ENCODE results near the gene PKMYT1. TPM values are rescaled to one million over a fixed set of nuclear protein-coding genes. Genes with fewer than 3 reads are reported as not detected.

PKMYT1 gene
- total RNA-seq, 5 donors from 2014 or later (not counting 1 experiment from before 2014, with no cell fraction given), result 1.3 to 3.1 (median 1.7) TPM

DNA sequence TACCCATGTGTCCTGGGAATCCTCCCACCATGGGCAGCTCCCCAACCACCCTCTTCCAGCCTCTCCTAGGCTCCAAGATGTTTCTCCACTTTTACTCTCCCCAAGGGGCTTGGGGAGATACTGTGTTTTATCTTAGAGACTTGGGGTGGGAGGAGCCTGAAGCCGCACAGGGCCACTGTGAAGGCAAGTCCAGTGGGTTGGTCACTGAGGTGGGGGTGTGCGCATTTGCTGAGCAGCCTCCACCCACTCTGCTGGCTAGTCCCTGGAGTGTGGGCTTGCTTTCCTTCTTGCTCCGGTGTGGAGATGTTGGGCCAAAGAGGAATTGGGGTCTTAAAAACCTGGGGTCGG is 28.4 kb upstream of the PKMYT1 start:
- Histone ChIP-seq H3K4me1 (ENCODE audit: control insufficient read depth in 1 of 2, extremely low read depth in 1 of 2, insufficient read depth in 2 of 2, low read length in 2 of 2) (peaks cover 20 to 45% of the 10 kb centered on the region in 2 experiments), H3K27ac (ENCODE audit: low read length) (no peak overlapping the region), H3K27me3 (replicated peaks in 1 of 2; ENCODE audit: control insufficient read depth in 2 of 2, extremely low read depth in 1 of 2, insufficient read depth in 2 of 2, low read length in 1 of 2) (peaks cover 0 to 68% of the 10 kb centered on the region in 2 experiments), H3K4me3 (ENCODE audit: control insufficient read depth in 1 of 2, extremely low read depth in 1 of 2, low read length in 1 of 2) (peak overlapping the region in 1 of 2 donors; percentile 62), H3K9me3 (no peaks in the 10 kb centered on the region), H3K36me3 (ENCODE audit: control insufficient read depth in 2 of 2, extremely low read depth in 1 of 2, insufficient read depth in 1 of 2, low read length in 1 of 2) (no peaks in the 10 kb centered on the region)
- ATAC-seq (replicated peaks in 1 of 4) (no peak), DNase-seq (no peak)
- H3K4me3 Mint-ChIP-seq, result peak overlapping the region in 1 of 3 donors; percentile 78
- CTCF ChIA-PET, result interaction anchor here in 1 of 2 donors (1.0 to 1.3 kb wide), 2 partner anchors 19 to 22 kb away, joined by 3 to 6 read pairs; no protein-coding TSS in a partner anchor
- H3K27me3 Mint-ChIP-seq, result peaks cover 0 to 23% of the 10 kb centered on the region in 2 donors
- no peak overlapping the region for H3K27ac Mint-ChIP-seq
- H3K36me3 Mint-ChIP-seq, result no peaks in the 10 kb centered on the region
- WGBS (ENCODE audit: insufficient coverage), result 90% methylated on average over 4 of the region's 4 CpGs
- no peaks in the 10 kb centered on the region for H3K9me3 Mint-ChIP-seq
- H3K4me1 Mint-ChIP-seq, result peaks cover 23 to 36% (median 30%) of the 10 kb centered on the region in 3 donors
- POLR2A ChIA-PET, result no interaction called here

DNA sequence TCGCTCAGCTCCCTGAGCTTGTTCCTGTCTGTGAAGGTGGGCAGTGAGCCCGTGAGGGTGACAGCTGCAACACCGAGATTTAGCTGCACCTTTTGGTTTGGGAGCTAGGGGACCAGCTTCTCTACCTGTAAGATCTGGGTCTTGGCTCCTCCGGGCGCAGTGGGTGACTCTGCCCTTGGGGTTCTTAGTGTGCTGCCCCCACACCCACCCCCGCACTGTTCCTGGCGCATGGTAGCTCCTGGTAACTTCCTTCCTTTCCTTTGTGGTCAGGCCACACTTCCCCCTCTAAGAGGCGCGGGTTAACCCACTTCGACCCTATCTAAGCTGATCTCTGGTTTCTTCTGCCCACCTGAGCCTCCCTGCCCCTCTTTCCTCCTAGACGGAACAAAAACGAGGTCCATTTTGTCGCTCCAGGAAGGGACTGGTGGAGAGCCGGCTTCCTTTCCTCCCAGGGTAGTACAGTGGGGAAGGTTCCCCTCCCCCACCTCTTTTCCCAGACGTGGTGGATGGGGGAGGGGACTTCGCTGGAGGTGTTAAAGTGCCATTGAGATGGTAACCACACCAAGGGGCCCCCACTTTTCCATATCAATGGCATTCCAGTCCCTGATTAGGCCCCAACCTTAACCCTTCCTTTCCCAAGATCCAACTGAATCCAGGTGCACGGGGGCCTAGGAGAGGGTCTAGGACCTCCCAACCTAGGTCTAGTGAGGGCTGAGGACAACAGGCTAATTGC is 27.9 kb upstream of the PKMYT1 start:
- H3K27ac Mint-ChIP-seq, result no peak overlapping the region
- peak overlapping the region; percentile 25 to 78 (median 44) for H3K4me3 Mint-ChIP-seq
- Histone ChIP-seq H3K27me3 (replicated peaks in 1 of 2; ENCODE audit: control insufficient read depth in 2 of 2, extremely low read depth in 1 of 2, insufficient read depth in 2 of 2, low read length in 1 of 2) (peaks cover 0 to 63% of the 10 kb centered on the region in 2 experiments), H3K4me1 (ENCODE audit: control insufficient read depth in 1 of 2, extremely low read depth in 1 of 2, insufficient read depth in 2 of 2, low read length in 2 of 2) (peaks cover 20 to 48% of the 10 kb centered on the region in 2 experiments), H3K36me3 (ENCODE audit: control insufficient read depth in 2 of 2, extremely low read depth in 1 of 2, insufficient read depth in 1 of 2, low read length in 1 of 2) (no peaks in the 10 kb centered on the region), H3K27ac (ENCODE audit: low read length) (no peak overlapping the region), H3K9me3 (no peaks in the 10 kb centered on the region), H3K4me3 (ENCODE audit: control insufficient read depth in 1 of 2, extremely low read depth in 1 of 2, low read length in 1 of 2) (peak overlapping the region; percentile 1 to 62)
- no peaks in the 10 kb centered on the region for H3K9me3 Mint-ChIP-seq
- CTCF ChIA-PET, result interaction anchor here in 1 of 2 donors (0.6 to 1.3 kb wide), 4 partner anchors 13 to 95 kb away, joined by 3 to 6 read pairs (median 3); no protein-coding TSS in a partner anchor
- POLR2A ChIA-PET, result no interaction called here
- no peak for ATAC-seq (replicated peaks in 1 of 4)
- DNase-seq, result peak in 4 of 35 experiments; percentile 21 to 39 (median 24)
- H3K27me3 Mint-ChIP-seq, result peaks cover 0 to 23% of the 10 kb centered on the region in 2 donors
- 13% methylated on average over 8 of the region's 17 CpGs for WGBS (ENCODE audit: insufficient coverage)
- H3K4me1 Mint-ChIP-seq, result peaks cover 23 to 37% (median 30%) of the 10 kb centered on the region in 3 donors
- H3K36me3 Mint-ChIP-seq, result no peaks in the 10 kb centered on the region

DNA sequence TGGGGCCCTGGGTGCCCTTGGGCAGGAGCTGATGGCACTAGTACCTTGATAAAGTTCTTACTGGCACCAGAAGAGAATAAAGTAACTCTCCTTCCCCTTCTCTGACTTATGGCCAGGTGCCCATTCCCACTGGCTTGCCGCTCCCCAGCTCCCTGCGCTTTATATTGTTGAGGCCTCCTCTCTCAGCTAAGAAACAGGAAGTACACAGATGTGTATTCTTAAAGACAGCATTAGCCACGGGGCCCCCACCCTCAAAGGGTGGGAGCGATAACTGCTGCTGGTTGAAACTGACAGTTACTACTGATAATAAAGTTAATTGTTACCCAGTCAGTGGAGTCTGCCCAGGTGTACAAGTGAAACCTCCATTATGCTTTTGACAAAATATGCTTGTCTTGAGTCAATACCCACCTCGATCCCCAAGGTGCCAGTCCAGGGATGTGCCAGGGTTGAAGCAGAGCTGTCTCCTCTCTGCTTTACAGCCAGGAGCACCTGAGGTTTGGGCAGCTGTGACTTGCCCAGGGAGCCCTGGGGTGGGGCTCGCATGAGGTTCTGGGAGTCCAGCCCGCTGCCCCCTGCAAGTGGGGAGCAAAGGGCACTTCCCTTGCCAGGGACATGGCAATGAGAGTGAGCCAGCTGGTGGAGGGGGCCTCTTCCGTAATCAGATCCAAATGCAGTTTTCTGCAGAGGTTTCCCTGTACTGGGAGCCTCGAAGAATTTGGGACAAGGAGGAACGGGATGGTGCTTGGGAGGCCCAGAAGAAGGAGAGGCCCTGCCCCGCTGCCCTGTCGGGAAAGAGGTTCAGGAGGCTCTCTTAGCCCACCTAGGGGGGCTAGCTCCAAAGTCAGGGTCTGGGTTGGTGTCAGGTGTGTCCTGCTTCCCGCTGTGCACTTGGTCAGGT is 27.1 kb upstream of the PKMYT1 start:
- peaks cover 0 to 55% of the 10 kb centered on the region in 2 experiments for H3K27me3 ChIP-seq (replicated peaks in 1 of 2; ENCODE audit: control insufficient read depth in 2 of 2, extremely low read depth in 1 of 2, insufficient read depth in 2 of 2, low read length in 1 of 2)
- no peaks in the 10 kb centered on the region for H3K9me3 ChIP-seq
- ChIA-PET POLR2A (no interaction called here), CTCF (interaction anchor here in 1 of 2 donors (0.6 to 1.3 kb wide), 4 partner anchors 13 to 96 kb away, joined by 3 to 6 read pairs (median 3); no protein-coding TSS in a partner anchor)
- peak overlapping the region in 2 of 3 donors; percentile 25 to 78 for H3K4me3 Mint-ChIP-seq
- ATAC-seq (replicated peaks in 1 of 4) (no peak), DNase-seq (no peak)
- peaks cover 0 to 18% of the 10 kb centered on the region in 2 donors for H3K27me3 Mint-ChIP-seq
- no peaks in the 10 kb centered on the region for H3K36me3 ChIP-seq (ENCODE audit: control insufficient read depth in 2 of 2, extremely low read depth in 1 of 2, insufficient read depth in 1 of 2, low read length in 1 of 2)
- H3K4me1 ChIP-seq (ENCODE audit: control insufficient read depth in 1 of 2, extremely low read depth in 1 of 2, insufficient read depth in 2 of 2, low read length in 2 of 2), result peaks cover 20 to 41% of the 10 kb centered on the region in 2 experiments
- H3K27ac ChIP-seq (ENCODE audit: low read length), result no peak overlapping the region
- no peaks in the 10 kb centered on the region for H3K9me3 Mint-ChIP-seq
- no peaks in the 10 kb centered on the region for H3K36me3 Mint-ChIP-seq
- H3K27ac Mint-ChIP-seq, result no peak overlapping the region
- H3K4me1 Mint-ChIP-seq, result peaks cover 23 to 32% (median 30%) of the 10 kb centered on the region in 3 donors
- WGBS (ENCODE audit: insufficient coverage), result 64% methylated on average over 8 of the region's 13 CpGs
- H3K4me3 ChIP-seq (ENCODE audit: control insufficient read depth in 1 of 2, extremely low read depth in 1 of 2, low read length in 1 of 2), result peak overlapping the region in 1 of 2 donors; percentile 62

DNA sequence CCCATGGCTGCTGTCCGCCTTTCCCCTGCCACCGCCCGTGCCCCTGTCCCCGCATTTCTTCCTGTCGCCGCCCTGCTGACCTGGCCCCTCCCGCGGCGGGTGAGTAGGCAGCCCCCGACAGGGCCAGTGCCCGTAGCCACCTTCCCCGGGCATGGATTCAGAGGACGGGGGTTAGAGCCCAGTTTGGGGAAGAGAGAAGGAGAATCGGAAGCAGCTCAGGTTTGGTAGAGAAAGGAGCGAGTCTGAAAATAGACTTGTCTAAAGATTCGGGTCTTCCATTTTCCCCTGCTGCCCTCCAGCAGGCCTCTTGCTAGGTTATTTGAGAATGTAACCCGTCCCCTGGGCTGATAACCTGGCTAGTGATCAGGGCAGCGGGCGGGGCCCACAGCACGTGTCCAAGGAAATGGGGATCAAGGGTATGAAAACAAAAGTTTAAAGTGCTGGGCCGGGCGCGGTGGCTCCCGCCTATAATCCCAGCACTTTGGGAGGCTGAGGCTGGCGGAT is 24.6 kb upstream of the PKMYT1 start:
- no peaks in the 10 kb centered on the region for H3K9me3 Mint-ChIP-seq
- H3K27ac ChIP-seq (ENCODE audit: low read length), result no peak overlapping the region
- no peak for ATAC-seq (replicated peaks in 1 of 4)
- H3K9me3 ChIP-seq, result no peaks in the 10 kb centered on the region
- peaks cover 0 to 50% of the 10 kb centered on the region in 2 experiments for H3K27me3 ChIP-seq (replicated peaks in 1 of 2; ENCODE audit: control insufficient read depth in 2 of 2, extremely low read depth in 1 of 2, insufficient read depth in 2 of 2, low read length in 1 of 2)
- peaks cover 20 to 36% of the 10 kb centered on the region in 2 experiments for H3K4me1 ChIP-seq (ENCODE audit: control insufficient read depth in 1 of 2, extremely low read depth in 1 of 2, insufficient read depth in 2 of 2, low read length in 2 of 2)
- CTCF ChIA-PET, result interaction anchor here (0.6 to 1.6 kb wide), 3 partner anchors 23 to 27 kb away, joined by 5 to 7 read pairs (median 6); no protein-coding TSS in a partner anchor
- H3K4me1 Mint-ChIP-seq, result peaks cover 23 to 30% (median 30%) of the 10 kb centered on the region in 3 donors
- H3K27ac Mint-ChIP-seq, result no peak overlapping the region
- no peak for DNase-seq
- H3K36me3 Mint-ChIP-seq, result no peaks in the 10 kb centered on the region
- 22% methylated on average over 15 of the region's 25 CpGs for whole genome bisulfite sequencing (ENCODE audit: insufficient coverage)
- H3K27me3 Mint-ChIP-seq, result peaks cover 3 to 20% of the 10 kb centered on the region in 2 donors
- no peak overlapping the region for H3K4me3 ChIP-seq (ENCODE audit: control insufficient read depth in 1 of 2, extremely low read depth in 1 of 2, low read length in 1 of 2)
- POLR2A ChIA-PET, result interaction anchor here in 1 of 2 donors (0.7 kb wide), 1 partner anchor 170 kb away, joined by 7 read pairs; no protein-coding TSS in a partner anchor
- no peaks in the 10 kb centered on the region for H3K36me3 ChIP-seq (ENCODE audit: control insufficient read depth in 2 of 2, extremely low read depth in 1 of 2, insufficient read depth in 1 of 2, low read length in 1 of 2)
- H3K4me3 Mint-ChIP-seq, result peak overlapping the region; percentile 58 to 71 (median 68)

DNA sequence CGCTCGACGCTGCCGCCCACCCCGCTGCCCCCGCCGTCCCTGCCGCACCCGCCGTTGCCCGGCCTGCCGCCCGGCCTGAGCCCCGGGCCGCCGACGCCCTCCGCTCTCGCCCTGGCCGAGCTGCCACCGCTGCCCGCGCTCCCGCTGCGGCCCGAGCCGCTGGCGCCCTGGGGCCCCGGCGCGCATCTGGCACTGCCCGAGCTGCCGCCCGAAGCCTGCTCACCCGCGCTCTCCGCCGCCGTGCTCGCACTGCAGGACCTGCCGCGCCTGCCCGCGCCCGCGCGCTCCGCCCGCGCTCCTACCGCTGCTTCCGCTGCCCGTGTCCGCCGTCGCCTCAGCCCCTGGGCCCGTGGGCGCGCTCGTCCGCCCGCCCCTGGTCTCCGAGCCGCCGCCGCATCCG is 24.1 kb upstream of the PKMYT1 start:
- Histone ChIP-seq H3K36me3 (ENCODE audit: control insufficient read depth in 2 of 2, extremely low read depth in 1 of 2, insufficient read depth in 1 of 2, low read length in 1 of 2) (no peaks in the 10 kb centered on the region), H3K4me1 (ENCODE audit: control insufficient read depth in 1 of 2, extremely low read depth in 1 of 2, insufficient read depth in 2 of 2, low read length in 2 of 2) (peaks cover 20 to 36% of the 10 kb centered on the region in 2 experiments), H3K27me3 (replicated peaks in 1 of 2; ENCODE audit: control insufficient read depth in 2 of 2, extremely low read depth in 1 of 2, insufficient read depth in 2 of 2, low read length in 1 of 2) (peaks cover 0 to 48% of the 10 kb centered on the region in 2 experiments), H3K9me3 (no peaks in the 10 kb centered on the region), H3K27ac (ENCODE audit: low read length) (no peak overlapping the region), H3K4me3 (ENCODE audit: control insufficient read depth in 1 of 2, extremely low read depth in 1 of 2, low read length in 1 of 2) (no peak overlapping the region)
- ChIA-PET POLR2A (interaction anchor here in 1 of 2 donors (0.5 kb wide), 1 partner anchor 18 kb away, joined by 3 read pairs; no protein-coding TSS in a partner anchor), CTCF (interaction anchor here (0.7 to 1.6 kb wide), 7 partner anchors 18 to 177 kb away, joined by 3 to 29 read pairs (median 5); no protein-coding TSS in a partner anchor)
- Mint-ChIP-seq H3K27ac (no peak overlapping the region), H3K36me3 (no peaks in the 10 kb centered on the region), H3K27me3 (peaks cover 3 to 20% of the 10 kb centered on the region in 2 donors), H3K4me1 (peaks cover 23 to 30% (median 30%) of the 10 kb centered on the region in 3 donors), H3K9me3 (no peaks in the 10 kb centered on the region), H3K4me3 (peak overlapping the region in 1 of 3 donors; percentile 75)
- DNase-seq, result peak in 1 of 35 experiments; percentile 38
- peak; percentile 1 to 23 (median 12) for ATAC-seq (replicated peaks in 1 of 4)
- WGBS (ENCODE audit: insufficient coverage), result under 1% methylated on average over 66 of the region's 67 CpGs

All from T-cell (primary cell).